Myocyte (in vitro differentiated cells): ENCODE measurements around the gene ZFP36L1. TPM values are rescaled to one million over a fixed set of nuclear protein-coding genes. Genes with fewer than 3 reads are reported as not detected.

Source experiments
- DNase-seq: peaks from one replicate; pipeline ENCODE4 v3.0.0-alpha.2; 2012; ENCODE audit warnings: low read depth
- polyA plus RNA-seq: library from polyadenylated mRNA; unstranded; fragments of >200 nt; gene quantifications from one replicate; pipeline ENCODE4 v1.2.1, GENCODE V29; 2012; ENCODE audit warnings: missing spikeins
- total RNA-seq: library from RNA; depleted of rRNA; stranded (reverse); fragments of >200 nt; gene quantifications from 2 replicates; pipeline ENCODE4 v1.2.3, GENCODE V29; 2014

ZFP36L1 gene, protein sequence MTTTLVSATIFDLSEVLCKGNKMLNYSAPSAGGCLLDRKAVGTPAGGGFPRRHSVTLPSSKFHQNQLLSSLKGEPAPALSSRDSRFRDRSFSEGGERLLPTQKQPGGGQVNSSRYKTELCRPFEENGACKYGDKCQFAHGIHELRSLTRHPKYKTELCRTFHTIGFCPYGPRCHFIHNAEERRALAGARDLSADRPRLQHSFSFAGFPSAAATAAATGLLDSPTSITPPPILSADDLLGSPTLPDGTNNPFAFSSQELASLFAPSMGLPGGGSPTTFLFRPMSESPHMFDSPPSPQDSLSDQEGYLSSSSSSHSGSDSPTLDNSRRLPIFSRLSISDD
- total RNA-seq: 194 and 260 TPM in 2 replicates
- polyA plus RNA-seq: 234 TPM

DNA sequence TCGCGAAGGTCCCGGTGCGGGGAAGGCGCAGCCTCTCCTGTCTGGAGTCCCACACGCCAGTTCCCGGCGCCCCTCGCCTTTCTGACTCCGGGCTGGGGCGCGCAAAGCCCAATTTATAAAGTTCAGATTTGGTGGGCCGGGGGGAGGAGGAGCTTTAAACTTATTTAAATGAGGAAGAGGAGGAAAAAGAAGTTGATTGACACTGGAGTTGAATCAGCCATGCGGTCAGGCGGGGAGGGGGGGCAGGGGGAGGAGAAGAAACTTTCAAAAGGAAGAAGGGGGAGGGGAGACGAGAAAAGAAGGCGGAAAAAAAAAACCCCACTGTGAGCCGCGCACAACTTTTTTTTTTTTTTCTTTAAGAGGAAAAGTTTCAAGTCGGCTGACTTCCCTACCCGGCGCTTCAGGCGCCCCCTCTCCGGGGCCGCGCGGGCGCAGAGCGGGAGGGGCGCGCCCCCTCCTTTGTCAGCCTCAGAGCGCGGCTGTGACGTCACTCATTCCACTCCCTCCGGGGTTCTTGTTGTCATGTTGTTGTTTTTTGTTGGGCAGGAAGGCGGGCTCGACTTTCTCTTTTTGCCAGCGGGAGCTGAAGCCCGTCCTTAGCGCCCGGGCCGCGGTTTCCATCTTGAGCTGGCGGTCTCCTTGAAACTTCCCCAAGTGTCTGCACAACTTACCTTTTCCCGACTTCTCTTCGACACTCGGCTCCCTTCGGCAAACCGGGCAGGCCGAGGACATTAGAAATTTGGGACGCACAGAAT is at the start of gene ZFP36L1:
Gene ZFP36L1, minus strand, starts transcription at position 89 of the 755 bp plus-strand sequence. CDS start 129 bp downstream, outside the sequence.
- DNase-seq: peak; percentile 99

DNA sequence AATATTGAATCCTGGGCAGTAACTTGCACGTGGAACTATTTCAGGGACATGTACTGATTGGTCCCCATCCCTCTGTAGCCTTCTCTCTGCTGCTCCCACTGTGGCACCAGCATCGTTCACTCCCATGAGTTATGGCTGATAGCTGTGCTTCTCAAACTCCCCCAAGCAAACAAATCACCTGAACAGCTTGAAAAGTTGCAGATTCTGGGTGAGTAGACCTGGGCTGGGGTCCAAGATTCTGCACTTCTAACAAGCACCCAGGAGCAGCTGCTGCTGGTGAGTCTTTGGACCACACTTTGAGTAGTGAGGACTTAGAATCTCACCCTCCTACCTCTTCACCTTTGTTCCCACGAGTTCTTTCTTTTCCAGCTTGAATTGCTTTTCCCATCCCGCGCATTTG is 49.4 kb upstream of the ZFP36L1 start:
- DNase-seq: no peak

DNA sequence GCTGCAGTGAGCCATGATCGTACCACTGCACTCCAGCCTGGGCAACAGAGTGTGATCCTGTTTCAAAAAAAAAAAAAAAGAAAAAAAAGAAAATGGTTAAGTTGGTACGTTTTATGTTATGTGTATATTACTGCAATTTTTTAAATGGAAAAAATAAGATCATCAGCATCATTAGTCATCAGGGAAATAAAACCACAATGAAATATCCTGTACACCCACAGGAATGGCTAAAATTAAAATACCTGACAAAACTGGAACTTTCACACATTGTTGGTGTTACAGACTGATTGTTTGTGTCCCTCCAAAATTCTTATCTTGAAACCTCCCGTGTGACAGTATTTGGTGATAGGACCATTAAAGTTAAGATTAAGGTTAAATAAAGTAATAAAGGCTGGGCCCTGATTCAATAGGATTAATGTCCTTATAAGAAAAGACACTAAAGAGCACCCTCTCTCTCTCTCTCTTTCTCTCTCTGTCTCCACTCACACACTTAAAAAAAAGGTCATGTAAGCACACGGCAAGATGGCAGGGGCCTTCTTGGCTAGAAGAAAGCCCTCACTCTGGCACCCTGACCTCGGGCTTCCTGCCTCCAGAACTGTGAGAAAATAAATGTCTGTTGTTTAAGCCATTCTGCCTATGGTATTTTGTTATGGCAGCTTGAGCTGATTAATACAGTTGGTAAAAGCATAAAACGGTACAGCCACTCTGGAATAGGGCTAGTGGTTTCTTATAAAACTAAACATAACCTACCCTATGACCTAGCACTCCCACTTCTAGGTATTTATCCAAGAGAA is 48.3 kb upstream of the ZFP36L1 start:
- peak; percentile 29 for DNase-seq

DNA sequence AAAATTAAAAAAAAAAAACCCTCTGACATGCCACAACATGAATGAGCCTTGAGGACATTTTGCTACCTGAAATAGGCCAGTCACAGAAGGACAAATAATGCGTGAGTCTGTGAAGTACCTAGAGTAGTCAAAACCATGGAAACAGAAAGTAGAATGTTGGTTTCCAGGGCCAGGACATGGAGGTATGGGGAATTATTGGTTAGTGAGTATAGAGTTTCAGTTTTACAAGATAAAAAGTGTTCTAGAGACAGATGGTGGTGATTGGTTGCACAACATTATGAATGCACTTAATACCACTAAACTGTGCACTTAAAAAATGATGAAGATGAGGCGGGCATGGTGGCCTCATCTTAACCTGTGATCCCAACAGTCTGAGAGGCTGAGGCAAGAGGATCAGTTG is 47.6 kb upstream of the ZFP36L1 start:
- DNase-seq: no peak

DNA sequence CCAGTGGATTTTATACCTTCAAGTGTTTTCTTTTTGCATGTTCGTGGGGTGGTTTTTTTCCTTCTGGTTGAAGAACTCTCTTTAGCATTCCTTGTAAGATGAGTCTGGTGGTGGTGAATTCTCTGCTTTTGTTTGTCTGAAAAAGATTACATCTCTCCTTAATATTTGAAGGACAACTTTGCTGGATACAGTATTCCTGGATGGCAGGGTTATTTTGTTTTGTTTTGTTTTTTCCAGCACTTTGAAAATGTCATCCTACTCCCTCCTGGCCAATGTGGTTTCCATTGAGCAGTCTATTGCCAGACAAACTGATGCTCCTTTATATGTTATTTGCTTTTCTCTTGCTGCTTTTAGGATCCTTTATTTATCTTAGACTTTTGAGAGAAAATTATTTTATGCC is 43.2 kb upstream of the ZFP36L1 start:
- DNase-seq: no peak

DNA sequence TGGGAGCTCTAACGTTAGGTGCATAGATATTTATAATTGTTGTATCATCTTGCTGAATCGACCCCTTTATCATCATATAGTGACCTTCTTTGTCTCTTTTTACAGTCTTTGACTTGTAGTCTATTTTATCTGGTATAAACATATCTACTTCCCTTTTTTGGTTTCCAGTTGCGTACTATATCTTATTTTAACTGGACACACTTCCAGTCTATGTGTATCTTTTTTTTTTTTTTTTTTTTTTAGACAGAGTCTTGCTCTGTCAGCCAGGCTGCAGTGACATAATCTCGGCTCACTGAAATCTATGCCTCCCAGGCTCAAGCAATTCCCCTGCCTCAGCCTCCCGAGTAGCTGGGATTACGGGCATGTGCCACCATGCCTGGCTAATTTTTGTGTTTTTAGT is 41.9 kb upstream of the ZFP36L1 start:
- DNase-seq: no peak

DNA sequence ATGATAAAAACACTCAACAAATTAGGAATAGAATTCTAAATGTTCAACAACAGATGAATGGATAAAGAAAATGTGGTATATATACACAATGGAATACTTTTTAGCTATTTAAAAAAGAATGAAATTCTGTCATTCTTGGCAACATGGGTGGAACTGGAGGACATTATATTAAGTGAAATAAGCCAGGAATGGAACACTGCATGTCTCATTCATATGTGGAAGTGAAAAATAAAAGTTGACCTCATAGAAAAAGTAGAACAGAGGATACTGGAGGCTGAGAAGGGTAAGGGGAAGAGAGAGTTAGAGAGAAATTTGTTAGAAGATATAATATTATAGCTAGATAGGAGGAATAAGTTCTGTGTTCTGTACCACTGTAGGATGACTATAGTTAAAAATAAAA is 35.8 kb upstream of the ZFP36L1 start:
- no peak for DNase-seq

DNA sequence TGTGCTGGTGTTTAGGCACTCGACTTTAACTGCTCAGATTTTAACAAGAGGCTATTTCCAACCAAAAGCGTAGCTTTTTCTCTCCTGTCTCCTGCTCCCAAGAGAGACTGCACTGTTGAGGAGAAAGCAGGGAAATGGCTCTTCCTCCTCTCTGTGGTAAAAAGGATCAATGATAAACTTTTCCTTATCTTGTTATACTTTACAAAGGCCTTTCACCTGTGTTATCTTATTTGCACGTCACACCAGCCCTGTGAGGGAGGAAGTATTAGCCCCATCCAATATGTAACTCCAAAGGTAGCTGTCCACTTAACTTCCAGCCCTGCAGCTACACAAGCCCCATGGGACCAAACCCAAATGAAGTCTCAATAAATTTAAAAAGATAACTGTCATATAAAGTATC is 32.9 kb upstream of the ZFP36L1 start:
- no peak for DNase-seq

DNA sequence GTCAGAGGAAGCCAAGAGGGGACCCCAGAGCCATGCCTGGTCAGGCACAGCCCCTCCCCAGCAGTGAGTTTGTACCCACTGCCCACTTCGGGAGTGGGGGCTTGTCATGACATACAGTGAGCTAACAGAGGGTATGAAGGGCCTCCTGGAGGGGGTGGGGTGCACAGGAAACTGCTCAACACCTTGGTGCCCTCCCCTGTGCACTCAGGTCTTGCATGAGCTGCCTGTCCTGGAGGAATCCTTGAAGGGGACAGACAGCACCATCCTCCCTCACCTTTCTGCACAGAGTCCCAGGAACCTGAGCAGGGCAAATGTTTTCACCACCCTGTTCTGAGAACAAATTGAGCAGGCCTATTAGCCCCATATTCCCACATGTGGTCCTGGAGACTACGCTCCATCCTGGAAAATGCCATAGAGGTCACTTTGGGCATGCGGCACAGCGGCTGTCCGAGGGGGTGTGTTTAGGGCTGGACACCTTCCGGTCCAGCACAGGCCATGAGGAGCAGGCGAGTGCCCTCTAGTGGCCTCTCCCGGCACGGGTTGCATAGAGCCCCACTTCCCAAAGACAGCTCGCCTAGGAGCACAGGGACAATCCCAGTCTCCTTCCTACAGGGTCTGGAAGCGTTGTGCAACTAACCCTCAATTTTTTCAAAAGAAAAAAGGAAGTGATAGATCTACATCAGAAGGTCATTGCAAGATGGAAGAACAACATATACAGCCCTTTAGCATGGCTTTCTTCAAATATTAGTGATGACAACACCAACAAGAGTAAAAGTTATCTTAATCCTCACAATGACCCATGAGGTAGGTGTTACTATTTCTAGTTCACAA is 31.9 kb upstream of the ZFP36L1 start:
- DNase-seq: peak; percentile 90

DNA sequence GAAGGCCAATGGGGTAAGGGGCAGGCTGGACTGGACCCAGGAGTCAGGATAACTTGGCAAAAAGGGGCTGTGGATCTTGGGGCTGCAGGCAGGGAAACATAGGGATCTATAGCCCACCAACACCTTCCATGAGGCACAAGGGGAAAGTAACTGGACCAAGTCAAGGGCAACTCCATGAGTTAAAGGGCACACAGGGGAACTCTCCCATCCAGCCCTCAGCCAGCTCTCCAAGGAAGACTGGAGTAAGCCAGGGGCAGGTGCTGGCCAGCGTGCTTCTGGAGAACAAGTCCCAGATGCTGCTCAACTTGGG is 31.3 kb upstream of the ZFP36L1 start:
- DNase-seq: no peak

DNA sequence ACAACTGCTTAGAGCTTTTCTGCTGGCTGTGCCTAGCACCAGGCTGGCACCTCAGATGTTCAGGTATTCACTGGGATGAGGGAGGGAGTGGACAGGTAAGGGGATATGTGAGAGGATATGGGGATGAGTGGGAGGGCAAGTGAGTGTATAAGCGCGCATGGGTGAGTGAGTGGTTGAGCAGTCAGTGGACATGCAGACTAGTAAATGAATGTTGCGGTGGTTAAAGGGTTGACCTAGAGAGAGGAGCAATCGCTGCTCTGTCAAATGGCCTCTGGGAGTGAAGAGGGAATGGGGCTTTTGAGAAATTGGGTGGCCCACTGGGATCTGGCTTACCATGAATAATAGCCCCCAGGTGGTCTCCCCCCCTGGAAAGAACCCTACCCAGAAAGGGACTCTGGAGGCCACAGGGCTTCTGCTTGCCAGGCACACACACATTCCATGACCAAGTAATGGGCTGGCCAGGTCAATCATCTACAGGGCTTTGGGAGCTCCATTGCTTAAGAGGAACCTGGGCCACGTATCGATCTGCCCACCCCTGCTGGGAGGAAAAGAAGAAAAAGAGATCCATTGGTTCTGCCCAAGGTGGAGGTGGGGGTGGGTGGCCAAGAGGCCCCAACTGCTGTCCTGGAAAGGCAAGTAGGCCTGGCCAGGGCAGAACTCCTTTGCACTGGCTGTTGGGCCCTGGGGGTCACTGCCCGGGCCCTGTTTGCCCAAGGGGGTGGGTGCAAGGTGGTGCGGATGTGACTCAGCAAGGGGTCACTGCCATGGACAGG is 30.8 kb upstream of the ZFP36L1 start:
- no peak for DNase-seq

DNA sequence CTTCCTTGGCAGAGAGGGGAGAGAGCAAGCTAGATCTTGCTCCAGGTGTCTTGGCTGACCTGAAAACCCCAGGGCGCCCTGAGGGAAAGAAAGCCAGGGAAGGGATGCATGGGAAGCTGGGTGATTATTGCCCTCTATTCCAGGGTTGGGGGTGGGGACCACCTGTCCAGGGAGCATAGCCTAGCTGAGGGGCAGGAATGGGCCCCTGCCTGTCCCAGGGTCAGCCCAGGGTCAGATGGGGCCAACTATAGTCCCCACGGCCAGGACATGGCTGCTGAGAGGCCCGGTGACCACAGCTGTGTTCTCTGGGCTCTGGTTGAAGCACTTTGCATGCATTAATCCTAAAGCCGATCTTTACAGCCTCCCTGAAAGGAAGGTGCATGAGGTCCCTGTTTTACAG is 30.1 kb upstream of the ZFP36L1 start:
- DNase-seq: no peak

DNA sequence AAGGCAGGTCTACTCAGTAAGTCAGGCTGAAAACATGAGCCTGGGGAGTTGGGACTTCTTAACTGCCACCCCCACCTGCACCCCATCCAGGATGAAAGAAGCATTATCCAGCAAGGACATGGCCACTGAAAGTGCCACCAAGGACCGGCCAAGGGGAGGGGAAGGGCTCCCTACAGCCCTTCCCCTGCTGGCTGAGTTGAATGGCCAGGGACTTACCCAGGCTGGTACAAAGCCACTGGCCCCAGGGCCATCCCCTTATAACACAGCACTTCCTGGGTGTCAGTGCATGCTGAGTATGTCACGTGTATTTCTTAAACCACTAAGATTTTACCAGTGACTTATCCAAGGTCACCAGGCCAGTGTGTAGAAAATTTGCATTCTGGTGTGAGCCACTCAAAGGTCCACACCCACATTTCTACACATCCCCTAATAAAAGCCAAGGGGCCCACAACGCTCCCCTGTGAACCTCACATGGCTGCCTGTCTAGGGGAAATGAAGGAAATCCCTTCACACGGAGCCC is 29.3 kb upstream of the ZFP36L1 start:
- DNase-seq: no peak

DNA sequence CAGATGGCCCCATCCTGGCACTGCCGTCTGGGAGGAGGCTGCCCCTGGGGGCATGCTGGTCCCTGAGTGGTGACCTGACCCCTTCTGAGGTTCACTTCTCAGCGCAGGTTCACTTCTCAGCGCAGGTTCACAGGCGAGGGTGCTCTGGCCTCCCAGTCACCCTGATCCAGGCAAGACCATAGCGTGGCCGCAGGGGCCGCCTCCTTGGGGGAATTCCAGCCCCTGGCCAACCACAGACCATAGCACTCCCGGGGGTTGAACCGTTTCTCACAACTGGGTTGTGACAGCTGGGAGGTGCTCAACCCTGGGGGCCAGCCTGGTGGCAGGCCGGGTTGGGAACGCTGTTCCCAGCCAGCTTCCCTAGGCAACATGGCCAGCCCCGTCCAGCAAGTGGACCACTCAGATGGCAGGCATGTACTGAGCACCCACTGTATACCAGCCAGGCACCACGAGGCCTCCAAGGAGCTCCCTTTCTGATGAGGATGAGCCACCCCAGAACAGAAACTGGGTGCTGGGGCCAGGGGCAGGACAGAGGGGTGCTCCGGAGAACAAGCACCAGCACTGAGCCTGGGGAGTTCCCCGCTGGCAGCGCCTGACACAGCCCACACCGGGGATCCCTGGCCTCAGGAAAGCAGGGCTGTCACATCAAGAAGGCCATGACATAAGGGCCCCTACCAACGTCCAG is 28.3 kb upstream of the ZFP36L1 start:
- DNase-seq: peak; percentile 58

DNA sequence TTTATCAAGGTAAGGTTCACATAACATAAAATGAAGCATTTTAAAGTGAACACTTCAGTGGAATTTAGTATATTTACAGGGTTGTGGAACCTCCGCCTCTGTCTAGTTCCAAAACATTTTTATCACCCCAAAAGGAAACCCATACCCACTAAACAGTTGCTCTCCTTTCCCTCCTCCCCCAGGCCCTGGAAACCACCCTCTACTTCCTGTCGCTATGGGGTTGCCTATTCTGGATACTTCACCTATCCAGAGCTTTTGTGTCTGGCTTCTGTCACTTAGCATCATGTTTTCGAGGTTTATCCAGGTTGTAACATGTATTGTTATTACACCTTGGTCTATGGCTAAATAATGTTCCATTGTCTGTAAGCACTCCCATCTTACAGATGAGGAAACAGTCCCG is 27.7 kb upstream of the ZFP36L1 start:
- DNase-seq: no peak

DNA sequence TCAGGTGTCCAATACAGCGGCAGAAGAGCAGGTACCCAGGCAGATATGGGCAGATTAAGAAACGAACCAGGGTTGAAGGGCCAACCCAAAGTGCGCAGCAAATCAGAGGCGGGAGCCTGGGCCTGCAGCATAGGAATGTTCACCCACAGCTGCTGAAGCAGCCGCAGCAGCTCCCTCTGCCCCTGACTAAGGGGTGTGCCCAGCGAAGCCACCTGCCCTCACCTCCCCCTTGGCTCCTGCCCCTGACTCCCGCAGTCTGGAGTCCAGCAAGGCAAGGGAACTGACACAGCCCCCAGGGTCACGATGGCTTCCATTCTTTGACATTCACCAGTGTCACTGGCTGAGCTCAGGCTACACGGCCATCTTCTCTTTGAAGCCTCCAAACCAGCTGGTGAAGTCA is 27.3 kb upstream of the ZFP36L1 start:
- no peak for DNase-seq

DNA sequence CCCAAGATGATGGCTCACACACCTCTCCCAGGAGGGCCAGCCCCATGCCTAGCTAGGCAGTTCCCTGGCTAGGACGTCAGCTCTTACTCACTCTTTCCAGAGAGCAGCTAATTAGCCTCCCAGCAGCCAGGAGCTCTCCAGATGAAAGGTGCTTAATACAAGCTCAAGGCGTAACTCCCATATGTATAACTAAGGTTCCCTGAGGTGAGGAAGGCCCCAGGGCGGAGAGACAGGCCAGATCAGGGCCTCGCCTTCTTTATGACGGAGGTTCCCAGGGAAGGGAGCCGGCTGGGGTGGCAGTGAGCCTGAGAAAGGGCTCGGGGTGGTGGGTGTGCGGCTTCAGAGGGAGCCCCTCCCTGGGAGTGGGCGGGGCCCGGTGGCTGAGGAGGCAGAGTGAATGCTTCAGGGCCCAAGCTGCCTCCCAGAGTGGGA is 26.4 kb upstream of the ZFP36L1 start:
- DNase-seq: no peak

DNA sequence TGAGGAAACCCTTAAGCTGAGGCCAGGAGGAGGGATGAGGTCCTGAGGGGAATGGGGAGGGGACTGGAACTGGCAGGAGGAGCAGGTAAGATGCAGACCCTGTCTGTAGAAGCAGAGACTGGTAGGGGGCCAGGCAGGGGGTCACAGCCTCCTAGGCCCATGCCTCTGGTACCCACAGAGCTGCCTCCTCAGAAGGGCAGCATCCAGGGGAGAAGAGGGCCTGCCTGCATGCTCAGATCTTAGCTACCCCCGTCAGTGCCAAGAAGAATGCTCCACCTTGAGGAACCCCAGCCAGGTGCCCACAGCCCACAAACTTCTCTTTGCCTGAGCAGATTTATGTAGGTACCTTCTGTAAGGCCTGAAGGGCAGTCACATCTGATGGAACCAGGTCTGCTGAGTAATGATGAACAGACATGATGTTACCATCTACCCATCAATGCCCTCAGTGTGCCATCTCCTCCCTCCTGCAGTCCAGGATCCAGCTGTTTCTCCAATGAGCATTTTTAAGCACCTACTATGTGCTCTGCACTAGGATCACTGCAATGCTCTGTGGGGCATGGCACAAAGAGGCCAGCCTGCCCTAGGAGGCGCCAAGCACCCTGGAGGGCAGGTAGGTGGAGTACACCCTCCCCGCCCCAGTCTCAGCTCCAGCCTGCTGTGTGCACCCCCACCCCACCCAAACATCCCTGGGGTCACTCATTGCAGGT is 24.8 kb upstream of the ZFP36L1 start:
- no peak for DNase-seq

DNA sequence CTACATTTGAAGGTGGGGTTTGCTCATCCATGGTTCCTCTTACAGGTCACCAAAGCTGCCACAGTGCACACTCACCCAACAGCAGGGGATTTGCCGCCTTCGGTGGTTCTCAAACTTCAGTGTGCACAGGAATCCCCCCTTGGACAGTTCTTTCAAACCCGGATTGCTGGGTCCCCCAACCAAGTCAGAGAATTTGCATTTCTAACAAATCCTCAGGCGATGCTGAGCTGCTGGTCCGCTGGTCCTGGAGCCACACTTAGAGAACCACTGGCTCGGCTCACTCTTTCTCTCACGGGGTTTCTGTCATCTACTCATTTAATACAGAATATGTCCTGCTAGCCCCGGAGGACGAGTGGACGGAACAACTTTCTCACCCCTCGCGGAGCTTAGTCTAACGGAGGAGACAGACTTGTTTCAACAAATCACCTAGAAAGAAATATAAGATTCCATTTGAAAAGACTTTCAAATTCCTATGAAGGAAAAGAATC is 24.1 kb upstream of the ZFP36L1 start:
- no peak for DNase-seq
